HG03558 (cell line): ENCODE measurements around the gene PIR.

Source experiments
- ATAC-seq: cut with Tn5 transposase; IDR thresholded peaks from one replicate; pipeline ENCODE4 v1.9.1; 2021; ENCODE audit warnings: moderate number of reproducible peaks; ENCODE audit not compliant: unreplicated experiment; ENCODE audit errors: extremely low read depth

Gene PIR

DNA sequence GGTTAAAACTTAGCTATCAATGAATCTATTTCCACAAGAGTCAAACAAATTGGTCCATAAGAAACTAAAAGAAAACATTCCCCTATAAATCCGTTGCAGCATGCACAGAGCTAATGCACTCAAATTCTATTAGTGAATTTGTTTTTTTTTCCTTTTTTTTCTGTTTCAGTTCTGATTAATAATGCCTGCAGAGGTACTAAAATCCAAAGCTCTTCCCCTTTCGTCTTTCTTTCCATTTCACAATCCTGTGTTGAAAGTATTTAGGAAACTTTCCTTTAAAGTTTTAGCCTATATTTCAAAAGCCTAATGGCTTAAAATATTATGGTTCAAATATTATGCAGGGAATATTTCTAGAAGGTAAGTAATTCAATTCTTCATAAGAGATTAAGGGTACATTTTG lies 63.1 kb downstream of the PIR start:
- no peak for ATAC-seq

DNA sequence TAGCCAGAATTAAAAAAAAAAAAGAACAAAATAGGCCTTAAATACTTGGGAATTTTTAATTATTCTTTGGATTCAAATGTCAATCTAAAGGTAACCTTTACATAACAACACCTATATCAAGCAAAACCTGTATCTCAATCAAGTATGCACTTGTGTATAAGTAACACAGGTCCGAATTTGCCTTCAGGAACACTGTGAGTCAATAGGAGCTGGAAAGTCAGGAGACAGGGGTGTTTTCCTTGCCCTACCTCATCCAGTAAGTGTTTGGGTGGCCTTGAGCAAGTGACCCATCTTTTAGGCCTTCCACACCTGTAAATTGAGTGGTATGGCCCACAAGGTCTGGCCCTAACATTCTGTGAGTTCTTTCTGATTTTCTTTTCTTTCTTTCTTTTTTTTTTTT lies 68.1 kb downstream of the PIR start:
- ATAC-seq = no peak

DNA sequence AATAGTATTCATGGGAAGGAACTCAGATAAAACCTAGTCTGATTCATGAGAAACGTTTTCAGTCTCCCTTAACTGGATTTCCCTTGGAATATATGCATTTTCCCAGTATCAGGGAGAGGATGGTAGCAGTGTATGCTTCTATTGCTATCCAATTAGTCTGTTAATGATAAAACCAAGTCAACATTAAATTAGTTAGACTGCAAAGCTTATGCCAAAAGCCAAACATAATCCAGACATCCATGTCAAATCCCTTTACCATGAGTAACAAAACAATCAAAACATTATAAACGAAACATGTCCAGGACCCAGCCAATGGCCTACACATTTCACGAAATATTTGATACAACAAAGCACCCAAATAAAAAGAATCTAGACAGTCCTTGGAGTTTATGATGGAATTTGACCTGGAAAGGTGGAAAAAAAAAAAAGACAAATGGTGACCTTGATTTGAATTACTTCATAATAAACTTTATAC lies 74.4 kb downstream of the PIR start:
- no peak for ATAC-seq

DNA sequence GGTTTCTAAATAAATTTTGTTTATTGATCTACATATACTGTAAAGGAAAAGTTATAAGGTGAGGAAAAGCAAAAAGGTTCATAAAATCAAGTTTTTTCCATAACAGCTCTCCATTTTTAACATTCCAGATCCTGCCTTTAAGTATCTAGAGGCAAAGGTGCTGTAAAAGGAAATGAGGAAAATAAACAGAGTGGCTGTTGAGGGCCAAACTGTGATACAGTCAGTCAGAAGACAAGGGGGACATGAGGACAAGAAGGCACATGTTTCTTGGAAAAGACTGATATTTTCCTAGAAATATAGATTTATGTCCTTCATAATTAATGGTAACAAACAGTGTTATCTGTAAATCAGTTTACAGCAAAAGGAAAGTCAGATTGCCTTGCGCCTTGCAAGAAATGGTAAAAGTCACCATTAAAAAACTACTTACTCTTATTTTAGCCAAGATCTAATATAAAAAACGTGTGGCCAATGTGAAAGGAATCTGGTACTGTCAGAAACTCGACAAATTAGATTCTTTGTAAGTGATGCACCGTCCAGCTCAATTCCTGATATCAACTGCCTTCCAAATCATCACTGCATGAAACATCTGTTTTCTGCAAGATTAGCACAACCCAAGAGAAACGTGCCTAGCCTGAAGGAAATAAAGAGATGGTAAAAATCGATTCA lies 75.0 kb downstream of the PIR start:
- no peak for ATAC-seq

DNA sequence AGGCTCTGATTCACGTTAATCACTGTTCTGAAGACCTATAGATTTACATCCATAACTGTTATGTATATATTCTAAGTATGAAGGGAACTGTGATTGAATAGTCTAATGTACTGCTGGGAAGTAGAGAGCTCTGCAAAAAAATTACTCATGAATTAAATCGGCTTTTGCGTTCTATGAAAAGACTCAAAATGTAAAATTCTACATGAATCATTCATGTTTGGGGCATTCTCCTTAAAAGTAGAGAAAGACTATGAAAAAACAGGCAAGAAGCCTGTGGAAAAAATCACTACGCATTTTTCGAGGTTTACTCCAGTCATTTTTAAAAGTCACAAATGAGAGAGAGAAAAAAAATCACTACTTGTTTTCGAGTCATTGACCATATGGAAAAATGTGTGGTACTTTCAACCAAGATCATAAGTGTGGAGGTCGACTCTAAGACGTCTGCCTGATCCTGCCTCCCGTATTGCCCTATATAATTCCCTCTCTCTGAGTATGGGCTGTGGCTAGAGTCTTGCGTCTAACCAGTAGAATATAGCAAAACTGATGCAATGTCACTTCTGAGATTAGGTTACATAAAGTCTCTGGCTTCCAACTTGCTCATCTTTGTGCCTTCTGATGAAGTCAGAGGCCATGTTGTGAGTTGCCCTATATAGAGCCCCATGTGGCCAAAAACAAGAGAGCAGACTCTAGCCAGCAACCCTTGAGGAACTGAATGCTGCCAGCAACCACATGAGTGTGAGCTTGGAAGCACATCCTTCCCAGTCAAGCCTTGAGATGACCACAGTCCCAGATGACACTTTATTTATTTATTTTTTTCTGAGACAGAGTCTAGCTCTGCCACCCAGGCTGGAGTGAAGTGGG lies 76.8 kb downstream of the PIR start:
- no peak for ATAC-seq

DNA sequence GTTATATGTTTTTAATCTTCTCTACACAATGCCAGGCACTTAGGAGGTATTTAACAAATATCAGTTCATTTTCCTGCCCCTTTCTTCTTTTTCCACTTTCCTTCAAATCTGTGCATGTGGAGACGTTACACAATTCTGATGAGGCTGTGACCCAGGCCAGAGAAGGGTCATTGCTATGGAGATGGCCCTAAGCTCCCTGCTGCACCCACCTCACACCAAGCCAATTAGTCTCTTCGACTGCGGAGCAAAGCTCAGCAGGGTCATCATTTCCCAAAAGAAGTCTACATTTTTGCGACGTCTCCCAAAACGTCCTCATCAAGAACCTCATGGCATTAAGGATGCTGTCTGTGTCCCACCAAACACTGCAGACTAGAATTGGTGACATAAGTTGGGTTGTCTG lies 80.0 kb downstream of the PIR start:
- ATAC-seq = no peak

DNA sequence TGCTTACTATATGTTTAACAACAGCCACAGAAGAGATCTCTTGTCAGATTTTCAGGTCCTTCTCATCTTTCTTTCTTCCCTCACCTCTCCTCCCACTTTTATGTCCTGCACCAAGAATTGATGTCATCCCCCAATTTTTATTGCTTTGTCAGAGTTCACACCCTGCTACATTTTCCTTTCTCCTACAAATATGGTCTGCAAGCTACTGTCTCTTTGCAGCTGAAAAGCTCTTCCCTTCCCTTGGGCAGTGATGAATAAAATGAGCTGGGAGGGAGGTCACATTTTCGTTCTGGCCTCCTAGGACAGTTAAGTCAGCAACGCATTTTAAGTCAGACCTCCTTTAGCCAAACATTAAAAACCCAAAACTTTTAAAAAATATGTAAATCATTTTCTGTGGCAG lies 82.2 kb downstream of the PIR start:
- no peak for ATAC-seq

DNA sequence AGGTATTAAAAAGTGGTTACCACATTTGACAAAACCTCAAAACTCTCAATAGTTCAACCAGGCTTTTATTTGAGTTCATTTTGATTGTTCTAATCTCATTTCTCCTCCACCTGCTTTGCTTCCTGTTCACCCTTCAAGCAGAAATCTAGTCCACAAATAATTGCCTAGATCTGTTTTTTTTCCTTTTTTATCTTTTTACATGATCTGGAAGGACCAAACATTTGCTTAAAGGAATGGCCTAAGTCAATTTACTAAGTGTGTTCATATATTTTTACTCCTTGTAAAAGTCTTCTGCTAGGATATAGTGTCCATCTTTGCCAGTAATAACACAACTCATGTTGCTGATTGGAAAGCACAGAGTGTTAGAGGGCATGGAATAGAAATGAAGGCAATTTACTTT lies 82.7 kb downstream of the PIR start:
- no peak for ATAC-seq

DNA sequence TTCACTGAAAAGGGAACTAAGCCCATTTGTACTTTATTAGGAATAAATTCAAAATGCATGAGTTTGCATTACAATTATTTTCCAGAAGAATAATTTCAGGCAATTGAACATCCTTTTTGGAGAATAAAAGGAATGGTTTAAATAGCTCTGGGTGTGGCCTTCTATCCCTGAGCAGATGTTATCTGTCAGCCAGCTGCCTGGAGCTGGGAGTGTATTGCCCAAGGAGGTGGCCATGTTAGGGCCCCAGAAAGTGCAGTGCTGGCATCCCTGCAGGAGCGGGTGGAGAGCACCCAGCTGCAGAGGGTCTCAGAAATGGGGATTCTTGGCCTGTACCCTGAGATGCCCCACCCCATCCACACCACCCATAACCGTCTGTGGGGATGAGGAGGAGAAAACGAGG lies 87.3 kb downstream of the PIR start:
- ATAC-seq = no peak

DNA sequence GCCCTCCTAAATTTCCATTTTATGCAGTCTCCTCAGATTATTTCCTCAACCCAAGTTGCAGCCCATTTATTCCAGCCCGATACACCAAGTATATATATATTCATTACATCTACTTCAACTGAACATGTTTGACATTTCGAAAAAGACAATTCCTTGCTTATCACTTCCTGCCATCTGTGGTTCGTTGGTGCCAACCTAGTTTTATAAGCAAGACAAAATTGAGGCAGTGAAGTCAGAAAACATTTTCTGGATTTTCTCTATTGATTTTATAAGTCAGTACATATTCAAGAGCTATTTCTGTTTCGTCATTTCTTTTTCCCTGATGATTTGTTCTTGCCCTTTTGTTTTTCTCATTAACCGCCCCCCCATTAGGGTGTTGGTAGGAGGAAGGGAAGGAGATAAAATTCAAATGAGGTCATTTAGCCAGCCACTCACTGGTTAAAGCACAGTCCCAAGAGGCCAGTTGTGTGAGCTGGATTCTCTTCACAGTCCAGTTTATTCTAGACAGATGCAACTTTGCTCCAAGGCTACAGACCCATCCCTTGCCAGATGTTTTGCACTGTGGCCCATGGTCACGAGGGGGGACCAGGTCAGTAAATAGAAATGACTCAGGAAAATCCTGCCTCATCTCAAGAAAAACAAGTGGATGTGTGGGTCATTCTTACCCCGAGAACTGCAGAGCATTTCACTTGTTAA lies 88.6 kb downstream of the PIR start:
- ATAC-seq = no peak

DNA sequence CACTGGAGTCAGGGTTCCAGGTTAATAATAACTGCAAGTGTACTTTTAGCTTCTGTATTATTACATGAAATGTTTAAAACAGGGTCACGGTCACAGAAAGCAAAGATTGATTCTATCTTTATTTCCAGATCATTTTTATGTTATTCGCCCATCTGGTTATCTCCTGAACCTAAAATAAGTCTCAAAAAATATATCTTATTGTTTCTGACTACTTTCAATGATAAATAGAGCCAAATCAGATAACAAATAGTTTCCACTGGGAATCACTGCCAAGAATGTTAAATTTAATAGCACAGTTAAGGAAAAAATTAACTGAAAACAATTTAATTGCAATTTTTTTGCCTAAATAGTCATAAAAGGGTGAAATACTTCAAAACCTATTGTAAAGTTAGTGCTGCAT lies 91.8 kb downstream of the PIR start:
- no peak for ATAC-seq

DNA sequence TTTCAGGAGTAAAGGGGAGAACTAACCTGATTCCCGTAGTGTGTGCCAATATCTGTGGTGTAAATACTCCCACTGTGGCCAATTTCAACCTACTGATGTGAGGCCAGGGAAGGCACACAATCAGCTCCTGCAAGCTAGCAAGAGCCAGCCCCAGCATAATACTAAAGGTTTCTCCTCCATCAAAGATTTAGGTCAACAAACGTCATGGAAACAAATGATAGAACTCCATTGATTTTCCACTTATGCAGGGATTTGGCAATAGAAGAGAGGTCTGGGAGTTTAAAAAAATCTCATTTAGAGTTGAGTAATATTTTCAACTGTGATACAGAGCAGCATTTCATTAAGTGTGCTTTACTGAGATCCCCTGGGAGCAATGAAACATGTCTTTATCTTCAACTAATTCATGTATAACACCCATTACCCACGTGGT lies 93.2 kb downstream of the PIR start:
- ATAC-seq = no peak

DNA sequence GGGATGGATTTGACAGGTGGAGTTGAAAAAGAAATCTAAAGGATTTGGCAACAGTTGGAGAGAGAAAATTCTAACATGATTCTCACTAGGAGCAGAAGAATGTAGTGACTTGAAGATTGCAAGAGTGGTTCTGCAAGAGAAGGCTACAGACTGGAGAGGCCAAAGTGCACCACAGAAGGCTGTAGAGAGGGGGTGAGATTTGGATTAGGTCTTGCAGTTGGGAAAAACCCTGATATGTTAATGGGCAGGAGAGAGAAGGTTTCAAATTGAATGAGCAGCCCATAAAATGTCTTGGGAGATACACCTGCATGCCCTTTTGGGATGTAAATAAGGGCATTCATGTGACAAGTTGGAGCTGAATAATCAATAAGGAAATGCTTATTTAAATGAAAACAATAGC lies 94.3 kb downstream of the PIR start:
- no peak for ATAC-seq

DNA sequence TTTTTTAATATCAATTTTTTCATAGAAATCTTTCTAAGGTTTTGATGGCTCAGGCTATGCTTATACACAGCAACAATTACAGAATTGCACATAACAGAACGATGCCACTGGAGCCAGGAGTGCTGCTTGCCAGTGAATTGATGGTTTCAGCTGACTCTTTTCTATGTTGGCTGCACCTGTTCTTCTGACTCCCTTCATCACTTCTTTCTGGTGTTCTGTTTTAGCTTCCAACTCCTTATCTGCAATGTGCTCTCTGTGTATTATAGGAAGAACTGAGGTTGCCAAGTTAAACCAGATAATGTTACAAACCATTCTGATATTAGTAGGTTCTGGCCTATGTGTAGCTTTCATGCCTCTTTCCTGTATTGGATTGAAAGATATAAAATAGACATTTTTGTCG lies 97.3 kb downstream of the PIR start:
- no peak for ATAC-seq

DNA sequence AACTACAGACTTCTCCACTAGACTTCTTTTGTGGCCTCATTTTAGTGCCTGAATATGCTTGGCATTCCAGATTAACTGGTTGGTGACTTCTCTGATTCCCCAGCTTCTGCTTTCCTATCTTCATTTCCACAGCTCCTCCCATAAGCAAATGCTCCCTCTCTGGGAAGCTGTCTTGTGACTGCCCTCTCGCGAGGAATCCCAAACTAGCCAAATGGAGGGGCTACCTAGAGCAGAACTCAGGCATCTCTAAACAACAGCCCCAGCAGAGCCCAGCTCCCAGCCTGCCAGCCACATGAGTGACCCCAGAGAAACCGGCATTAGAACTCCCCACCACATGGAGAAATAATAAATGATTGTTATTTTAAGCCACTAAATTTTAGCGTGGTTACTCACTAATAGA lies 101.3 kb downstream of the PIR start:
- ATAC-seq = no peak

DNA sequence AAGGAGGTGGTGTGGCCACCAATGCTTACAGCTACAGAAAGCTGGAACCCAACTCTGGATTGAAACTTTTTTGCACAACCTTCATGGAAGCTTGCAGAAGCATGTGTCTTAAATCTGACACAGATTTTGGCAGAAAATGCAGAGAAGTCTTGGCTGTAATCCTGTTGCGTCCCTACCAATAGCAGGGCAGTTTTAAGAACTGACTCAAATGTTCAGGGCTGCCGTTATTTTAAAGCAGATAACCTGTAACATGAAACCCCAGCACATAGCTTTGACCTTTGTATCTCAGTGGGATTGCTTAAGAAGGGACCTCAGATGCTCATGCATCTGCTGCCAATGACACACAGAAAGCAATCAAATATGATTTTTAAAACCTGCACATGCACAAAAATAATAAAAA lies 108.8 kb downstream of the PIR start, which contains the start of gene VEGFD:
Gene VEGFD, minus strand, starts transcription at position 110 of the 400 bp plus-strand sequence. CDS start 467 bp downstream, outside the sequence.
- no peak for ATAC-seq

DNA sequence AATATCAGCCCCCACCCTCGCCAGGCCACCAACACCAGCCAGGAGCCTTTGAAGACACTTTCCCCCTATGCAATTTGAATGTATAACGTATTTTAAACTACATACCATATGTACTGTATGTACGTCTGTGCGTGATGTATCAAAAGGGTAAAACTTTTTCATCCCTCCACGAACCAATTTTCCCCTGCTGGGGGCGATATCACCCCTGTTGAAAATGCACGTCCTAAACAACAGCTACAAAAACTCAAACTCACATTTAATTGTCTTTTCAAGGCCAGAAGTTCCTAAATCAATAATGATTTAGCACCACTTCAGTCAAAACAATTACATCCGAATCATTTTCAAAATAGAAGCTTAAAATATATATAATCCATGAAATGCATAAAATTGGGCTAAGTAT lies 110.3 kb downstream of the PIR start:
- no peak for ATAC-seq

DNA sequence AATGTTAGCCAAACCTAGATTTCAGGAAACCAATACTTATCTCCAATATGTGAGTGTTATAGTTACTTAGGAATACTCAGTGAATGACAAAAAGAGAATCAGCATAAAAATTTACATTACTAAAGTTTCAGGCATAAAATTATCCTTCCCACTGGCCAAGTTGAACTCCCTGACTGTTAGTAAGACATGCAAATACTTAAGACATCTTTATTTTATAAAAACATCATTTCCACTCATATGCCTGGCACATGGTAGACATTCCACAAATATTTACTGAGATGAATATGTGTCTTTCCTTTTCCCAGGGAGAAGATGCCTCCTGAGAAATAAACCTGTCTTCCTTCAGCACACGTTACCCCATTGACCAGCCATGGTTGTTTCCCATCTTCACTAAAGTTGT lies 116.2 kb downstream of the PIR start:
- no peak for ATAC-seq

DNA sequence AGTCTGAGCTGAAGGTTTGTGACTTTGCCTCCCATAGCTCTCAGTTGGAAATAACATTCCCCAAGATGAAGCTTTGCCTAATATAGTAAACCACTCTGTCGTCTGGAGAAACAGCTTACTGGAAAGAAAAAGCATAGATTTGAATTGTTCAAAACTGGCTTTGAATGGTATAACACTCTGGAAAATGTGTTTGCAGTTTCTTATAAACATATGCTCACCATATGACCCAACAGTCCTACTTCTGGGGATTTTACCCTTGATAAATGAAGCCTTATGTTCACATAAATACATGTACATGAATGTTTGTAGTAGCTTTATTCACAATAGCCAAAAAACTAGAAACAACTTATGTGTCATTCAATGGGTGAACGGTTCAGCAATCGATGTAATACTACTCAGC lies 119.2 kb downstream of the PIR start:
- no peak for ATAC-seq

DNA sequence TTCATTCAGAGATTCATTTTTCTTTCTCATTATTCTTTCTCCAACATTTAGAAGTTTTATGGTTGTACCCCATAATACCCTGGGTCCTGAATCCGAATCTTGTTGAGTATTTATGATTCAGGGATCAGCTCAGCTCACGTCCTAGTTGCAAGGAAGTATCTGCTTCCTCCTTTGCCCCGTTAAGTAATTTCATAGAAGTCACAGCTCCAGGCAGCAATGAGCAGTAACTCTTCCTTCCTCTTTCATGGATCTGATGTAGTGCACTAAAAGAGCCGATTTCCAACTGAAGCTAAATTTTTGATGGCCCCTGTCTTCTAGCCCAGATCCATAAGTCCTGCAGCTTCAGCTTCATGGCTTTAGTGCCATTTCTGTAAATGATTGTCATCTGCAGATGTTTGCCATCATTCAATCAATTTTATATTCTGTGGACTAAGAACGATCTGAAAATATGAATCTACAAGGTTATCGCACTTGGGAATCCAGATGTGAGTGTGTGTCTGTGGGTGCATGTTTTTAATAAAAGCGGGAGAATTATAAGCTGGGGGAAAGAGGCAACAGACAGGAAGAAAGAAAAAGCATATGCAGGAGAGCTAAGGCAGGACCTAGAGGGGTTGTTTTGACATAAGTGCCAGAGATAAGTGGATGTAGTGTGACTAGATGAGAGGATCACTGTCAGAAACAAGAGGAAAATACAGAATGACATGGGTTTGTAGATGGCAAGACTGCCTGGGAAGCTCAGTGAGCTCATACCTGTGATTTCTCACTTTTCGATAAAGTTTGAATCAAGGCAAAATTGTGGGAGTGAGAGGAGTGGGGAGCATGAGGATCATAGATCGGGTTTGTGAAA lies 126.4 kb downstream of the PIR start:
- ATAC-seq = no peak
